Lung (tissue), 12 donors: ENCODE data around the gene MED27. TPM values are rescaled to one million over a fixed set of nuclear protein-coding genes. Genes with fewer than 3 reads are reported as not detected.

Experiments
- ATAC-seq: fragments of 200-7000 bp; cut with Tn5 transposase; one replicate; pipeline ENCODE4 v1.9.1; 2020; ENCODE audit warnings: moderate number of reproducible peaks; ENCODE audit not compliant: insufficient read depth, low FRiP score
- DNase-seq, 3 donors: peaks; one replicate each; pipeline ENCODE4 v3.0.0-alpha.2; 2013 to 2017
- H3K27ac ChIP-seq, 2 donors: one replicate each; pipeline ENCODE4 v1.5.1; 2013; ENCODE audit warnings: mild to moderate bottlenecking in 2 of 2, moderate library complexity in 2 of 2, control low read depth in 1 of 2, inconsistent platforms in 1 of 2, low read depth in 1 of 2, low read length in 1 of 2
- H3K27me3 ChIP-seq, 3 donors: one replicate each; pipeline ENCODE4 v1.5.1; 2013; ENCODE audit warnings: low read length in 2 of 3; ENCODE audit not compliant: control insufficient read depth in 3 of 3, insufficient read depth in 3 of 3
- H3K36me3 ChIP-seq, 4 donors: one replicate each; pipeline ENCODE4 v1.5.1; 2013; ENCODE audit warnings: low read length in 4 of 4, mild to moderate bottlenecking in 1 of 4, moderate library complexity in 1 of 4; ENCODE audit not compliant: control insufficient read depth in 4 of 4, insufficient read depth in 4 of 4
- H3K4me1 ChIP-seq, 5 donors: one replicate each; pipeline ENCODE4 v1.5.1; 2013; ENCODE audit warnings: low read length in 5 of 5, mild to moderate bottlenecking in 2 of 5, moderate library complexity in 1 of 5; ENCODE audit not compliant: control insufficient read depth in 5 of 5, insufficient read depth in 5 of 5
- H3K4me3 ChIP-seq: one replicate; pipeline ENCODE4 v1.5.1; 2013; ENCODE audit warnings: mild to moderate bottlenecking, control low read depth, moderate library complexity
- H3K9ac ChIP-seq, 2 donors: one replicate each; pipeline ENCODE4 v1.5.1; 2013; ENCODE audit warnings: low read length in 2 of 2, control low read depth in 1 of 2; ENCODE audit not compliant: insufficient read depth in 1 of 2
- H3K9me3 ChIP-seq, 4 donors: one replicate each; pipeline ENCODE4 v1.5.1; 2013; ENCODE audit warnings: low read length in 3 of 4, mild to moderate bottlenecking in 1 of 4, moderate library complexity in 1 of 4; ENCODE audit not compliant: control insufficient read depth in 4 of 4, insufficient read depth in 3 of 4
- WGBS, 2 donors: extraction: QIAGEN DNeasy Blood & Tissue Kit; methylation state at CpG; one replicate each; pipeline ENCODE4 v1.1.7; 2013; 5-methylcytosine and 5-hydroxymethylcytosine counted together
- polyA plus RNA-seq, 2 donors: library from polyadenylated mRNA; stranded (reverse); fragments of 200-250 nt; gene quantifications; one replicate each; pipeline ENCODE4 v1.2.1, GENCODE V29; 2013
- total RNA-seq, 2 donors: library from RNA; depleted of rRNA in 1 of 2; stranded (reverse); fragments of >200 nt in 1 of 2; gene quantifications; one replicate each; pipeline ENCODE4 v1.2.1, GENCODE V29; 2014 to 2021
- TF ChIP-seq, protein P1 (sequence below): IDR thresholded peaks from 2 replicates; pipeline ENCODE4 v1.5.1; 2012; ENCODE audit warnings: mild to moderate bottlenecking; ENCODE audit errors: control extremely low read depth, extremely low read depth
- donor health status: control.
- donor health status: control.
- donor health status: Bipolar disorder and iron deficiency.
- donor health status: healthy.
- donor health status: DM: yes; HTN: yes; CAD: no.

The MED27 gene
- total and polyA plus RNA-seq, 4 donors, result 9.8 to 22.3 (median 16.7) TPM

DNA sequence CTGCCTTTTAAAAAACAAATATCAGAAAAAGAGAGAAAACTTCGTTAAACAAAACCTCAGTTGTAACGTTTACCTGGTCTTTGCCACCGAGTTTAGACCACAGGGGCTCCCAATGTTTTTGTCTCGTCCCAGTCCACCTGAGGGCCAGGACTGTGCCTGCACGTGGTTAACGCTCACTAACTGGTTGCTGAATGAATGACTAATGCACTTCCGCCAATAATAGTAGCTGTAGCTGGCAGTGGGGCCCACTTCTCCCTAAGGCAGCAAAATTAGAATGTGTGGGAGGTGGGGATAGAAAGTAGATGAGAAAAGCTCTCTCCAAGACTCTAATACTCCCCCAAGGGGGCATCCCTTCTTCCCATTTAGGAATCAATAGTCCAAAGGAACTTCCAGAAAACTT, 29.1 kb upstream of the MED27 start:
- Histone ChIP-seq H3K9ac (no peak overlapping the region), H3K4me1 (no peaks in the 10 kb centered on the region), H3K36me3 (no peaks in the 10 kb centered on the region), H3K27ac (no peak overlapping the region), H3K4me3 (no peak overlapping the region), H3K9me3 (no peaks in the 10 kb centered on the region), H3K27me3 (no peaks in the 10 kb centered on the region)
- 61 to 68% methylated on average over 7 of the region's 7 CpGs for WGBS, 2 donors
- no peak for DNase-seq
- TF ChIP-seq, protein P1, sequence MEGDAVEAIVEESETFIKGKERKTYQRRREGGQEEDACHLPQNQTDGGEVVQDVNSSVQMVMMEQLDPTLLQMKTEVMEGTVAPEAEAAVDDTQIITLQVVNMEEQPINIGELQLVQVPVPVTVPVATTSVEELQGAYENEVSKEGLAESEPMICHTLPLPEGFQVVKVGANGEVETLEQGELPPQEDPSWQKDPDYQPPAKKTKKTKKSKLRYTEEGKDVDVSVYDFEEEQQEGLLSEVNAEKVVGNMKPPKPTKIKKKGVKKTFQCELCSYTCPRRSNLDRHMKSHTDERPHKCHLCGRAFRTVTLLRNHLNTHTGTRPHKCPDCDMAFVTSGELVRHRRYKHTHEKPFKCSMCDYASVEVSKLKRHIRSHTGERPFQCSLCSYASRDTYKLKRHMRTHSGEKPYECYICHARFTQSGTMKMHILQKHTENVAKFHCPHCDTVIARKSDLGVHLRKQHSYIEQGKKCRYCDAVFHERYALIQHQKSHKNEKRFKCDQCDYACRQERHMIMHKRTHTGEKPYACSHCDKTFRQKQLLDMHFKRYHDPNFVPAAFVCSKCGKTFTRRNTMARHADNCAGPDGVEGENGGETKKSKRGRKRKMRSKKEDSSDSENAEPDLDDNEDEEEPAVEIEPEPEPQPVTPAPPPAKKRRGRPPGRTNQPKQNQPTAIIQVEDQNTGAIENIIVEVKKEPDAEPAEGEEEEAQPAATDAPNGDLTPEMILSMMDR, result no peak
- no peak for ATAC-seq

DNA sequence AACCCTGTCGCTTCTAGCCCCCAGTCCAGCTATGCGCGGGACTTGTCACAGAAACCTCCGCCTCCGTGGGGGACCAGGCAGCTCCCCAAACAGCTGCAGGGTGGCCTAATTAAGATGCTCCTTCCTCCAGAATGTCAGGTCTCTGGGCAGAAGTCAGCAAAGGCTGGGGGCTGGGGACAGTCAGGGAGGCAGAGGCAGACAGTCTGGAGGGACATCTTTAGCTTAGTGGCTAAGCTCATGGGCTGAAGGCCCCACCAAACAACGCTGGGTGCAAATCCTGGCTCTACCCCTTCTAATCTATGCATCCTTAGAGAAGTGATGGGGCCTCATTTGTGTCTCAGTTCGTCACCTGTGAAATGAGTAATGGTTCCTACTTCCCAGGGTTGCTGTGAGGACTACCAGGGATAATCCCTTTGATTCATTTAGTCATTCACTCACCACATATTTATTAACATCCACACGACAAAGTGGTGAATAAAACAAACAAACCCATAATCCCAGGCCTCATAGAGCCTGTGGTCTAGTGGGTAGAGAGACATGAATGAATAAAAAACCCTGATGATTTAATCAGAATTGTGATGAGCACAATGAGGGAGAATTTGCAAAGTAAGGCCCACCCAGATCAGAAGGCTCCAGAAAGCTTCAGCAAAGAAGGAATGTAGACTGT, 20.2 kb upstream of the MED27 start:
- Histone ChIP-seq H3K27ac (no peak overlapping the region), H3K4me1 (no peaks in the 10 kb centered on the region), H3K9me3 (peaks cover 0 to 2% (median 0%) of the 10 kb centered on the region in 4 donors), H3K27me3 (no peaks in the 10 kb centered on the region), H3K4me3 (no peak overlapping the region), H3K36me3 (no peaks in the 10 kb centered on the region), H3K9ac (no peak overlapping the region)
- ATAC-seq, result no peak
- DNase-seq, result no peak
- 61 to 82% methylated on average over 8 of the region's 8 CpGs for WGBS, 2 donors
- TF ChIP-seq, protein P1, result no peak

DNA sequence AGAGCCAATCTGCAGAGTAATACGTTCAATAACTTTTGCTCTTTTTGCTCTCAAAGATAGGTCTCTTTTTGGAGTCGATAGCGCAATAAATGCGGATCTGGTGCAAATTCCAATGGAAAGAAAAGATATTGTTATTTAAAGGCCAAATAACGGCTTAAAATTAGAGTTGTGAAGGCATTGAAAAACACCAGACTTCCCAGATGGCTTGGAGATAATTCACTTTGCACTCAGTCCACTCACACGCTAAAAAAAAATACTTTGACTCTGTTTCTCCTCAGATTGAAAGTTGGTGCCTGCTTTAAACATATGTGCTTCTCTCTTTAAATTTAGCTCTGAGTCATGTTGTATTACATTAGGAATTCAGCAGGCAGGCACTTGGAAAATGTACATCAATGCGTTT, 19.5 kb upstream of the MED27 start:
- H3K9ac ChIP-seq, result no peak overlapping the region
- TF ChIP-seq, protein P1, result no peak
- no peak overlapping the region for H3K4me3 ChIP-seq
- no peaks in the 10 kb centered on the region for H3K4me1 ChIP-seq
- no peak overlapping the region for H3K27ac ChIP-seq
- no peak for DNase-seq
- peaks cover 0 to 2% (median 0%) of the 10 kb centered on the region in 4 donors for H3K9me3 ChIP-seq
- H3K27me3 ChIP-seq, result no peaks in the 10 kb centered on the region
- no peak for ATAC-seq
- WGBS, 2 donors, result 86 to 90% methylated on average over 7 of the region's 7 CpGs
- no peaks in the 10 kb centered on the region for H3K36me3 ChIP-seq

DNA sequence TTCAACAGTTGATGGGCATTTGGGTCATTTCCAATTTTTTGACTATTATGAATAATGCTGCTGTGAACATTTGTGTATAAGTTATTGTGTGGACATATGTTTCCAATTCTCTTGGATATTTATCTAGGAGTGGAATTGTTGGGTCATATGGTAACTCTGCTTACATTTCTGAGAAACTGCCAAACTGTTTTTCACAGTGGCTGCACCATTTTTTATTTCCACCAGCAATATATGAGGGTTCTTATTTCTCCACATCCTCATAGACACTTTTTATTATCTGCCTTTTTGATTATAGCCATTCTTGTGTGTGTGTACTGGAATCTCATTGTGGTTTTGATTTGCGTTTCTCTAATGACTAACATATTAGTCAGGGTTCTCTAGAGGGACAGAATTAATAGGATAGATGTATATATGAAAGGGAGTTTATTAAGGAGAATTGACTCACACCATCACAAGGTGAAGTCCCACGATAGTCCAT, 14.7 kb upstream of the MED27 start:
- Histone ChIP-seq H3K27ac (no peak overlapping the region), H3K36me3 (no peaks in the 10 kb centered on the region), H3K4me1 (no peaks in the 10 kb centered on the region), H3K4me3 (no peak overlapping the region), H3K27me3 (no peaks in the 10 kb centered on the region), H3K9me3 (no peaks in the 10 kb centered on the region), H3K9ac (no peak overlapping the region)
- WGBS, 2 donors, result 72 to 90% methylated on average over 2 of the region's 2 CpGs
- DNase-seq (no peak), ATAC-seq (no peak)
- TF ChIP-seq, protein P1, result no peak
